H9 (cell line): Measurements from ENCODE around the gene ARF4. TPM values are rescaled to one million over a fixed set of nuclear protein-coding genes. Genes with fewer than 3 reads are reported as not detected.

Source experiments
- DNase-seq: peaks from one replicate; pipeline ENCODE4 v3.0.0-alpha.2; 2017
- H2AFZ ChIP-seq: one replicate; pipeline ENCODE4 v1.6.1; 2013; ENCODE audit warnings: mild to moderate bottlenecking, low read length, control low read depth, moderate library complexity
- H2AK5ac ChIP-seq: 2 replicates; pipeline ENCODE4 v1.6.1; 2013; ENCODE audit warnings: low read length, control low read depth, mixed read lengths; ENCODE audit not compliant: insufficient read length
- H2BK120ac ChIP-seq: one replicate; pipeline ENCODE4 v1.6.1; 2013; ENCODE audit warnings: low read depth, mild to moderate bottlenecking, low read length, control low read depth, inconsistent platforms; ENCODE audit not compliant: poor library complexity, severe bottlenecking
- H2BK12ac ChIP-seq: 2 replicates; pipeline ENCODE4 v1.6.1; 2013; ENCODE audit warnings: low read length, control low read depth, mixed read lengths, low read depth; ENCODE audit not compliant: insufficient read length
- H2BK15ac ChIP-seq: 2 replicates; pipeline ENCODE4 v1.6.1; 2013; ENCODE audit warnings: low read depth, low read length, control low read depth
- H2BK20ac ChIP-seq: one replicate; pipeline ENCODE4 v1.6.1; 2013; ENCODE audit warnings: low read depth, mild to moderate bottlenecking, low read length, control low read depth, inconsistent platforms; ENCODE audit not compliant: poor library complexity, severe bottlenecking
- H2BK5ac ChIP-seq: 2 replicates; pipeline ENCODE4 v1.6.1; 2013; ENCODE audit warnings: low read length, control low read depth, mixed read lengths; ENCODE audit not compliant: insufficient read length
- H3K14ac ChIP-seq: 2 replicates; pipeline ENCODE4 v1.6.1; 2013; ENCODE audit warnings: low read length, control low read depth; ENCODE audit not compliant: insufficient read depth
- H3K18ac ChIP-seq: 2 replicates; pipeline ENCODE4 v1.6.1; 2013; ENCODE audit warnings: low read depth, mild to moderate bottlenecking, mixed read lengths, low read length, control low read depth; ENCODE audit not compliant: insufficient read length
- H3K23ac ChIP-seq: 2 replicates; pipeline ENCODE4 v1.6.1; 2013; ENCODE audit warnings: low read length, control low read depth, mixed read lengths, low read depth; ENCODE audit not compliant: insufficient read length
- H3K23me2 ChIP-seq: 2 replicates; pipeline ENCODE4 v1.6.1; 2013; ENCODE audit warnings: low read depth, mild to moderate bottlenecking, mixed read lengths, low read length, control low read depth; ENCODE audit not compliant: insufficient read length, poor library complexity, severe bottlenecking
- H3K27ac ChIP-seq: 2 replicates; pipeline ENCODE4 v1.5.1; 2013; ENCODE audit warnings: low read length, control low read depth, mixed read lengths, low read depth; ENCODE audit not compliant: insufficient read length
- H3K27me3 ChIP-seq: 2 replicates; pipeline ENCODE4 v1.6.1; 2013; ENCODE audit warnings: low read length, control low read depth, inconsistent platforms; ENCODE audit not compliant: insufficient read depth
- H3K4ac ChIP-seq: 2 replicates; pipeline ENCODE4 v1.6.1; 2013; ENCODE audit warnings: low read depth, mild to moderate bottlenecking, control low read depth, inconsistent platforms, low read length, moderate library complexity
- H3K4me1 ChIP-seq: 2 replicates; pipeline ENCODE4 v1.6.1; 2013; ENCODE audit warnings: low read length, control low read depth, inconsistent platforms; ENCODE audit not compliant: insufficient read depth
- H3K4me2 ChIP-seq: 2 replicates; pipeline ENCODE4 v1.6.1; 2013; ENCODE audit warnings: low read length, control low read depth, mixed read lengths; ENCODE audit not compliant: insufficient read length, insufficient read depth
- H3K56ac ChIP-seq: 2 replicates; pipeline ENCODE4 v1.6.1; 2013; ENCODE audit warnings: low read depth, mild to moderate bottlenecking, mixed read lengths, low read length, control low read depth; ENCODE audit not compliant: insufficient read length
- H3K79me1 ChIP-seq: 2 replicates; pipeline ENCODE4 v1.6.1; 2013; ENCODE audit warnings: low read depth, mild to moderate bottlenecking, moderate library complexity, low read length, control low read depth, inconsistent platforms; ENCODE audit not compliant: insufficient read depth, poor library complexity, severe bottlenecking
- H3K79me2 ChIP-seq: 2 replicates; pipeline ENCODE4 v1.6.1; 2013; ENCODE audit warnings: low read length, control low read depth, inconsistent platforms; ENCODE audit not compliant: insufficient read depth
- H3K9ac ChIP-seq: 2 replicates; pipeline ENCODE4 v1.6.1; 2013; ENCODE audit warnings: low read length, control low read depth, mixed read lengths; ENCODE audit not compliant: insufficient read length; ENCODE audit errors: extremely low read depth
- H3K9me3 ChIP-seq: one replicate; pipeline ENCODE4 v1.6.1; 2013; ENCODE audit warnings: low read depth, low read length, inconsistent platforms; ENCODE audit not compliant: control insufficient read depth
- H3T11ph ChIP-seq: one replicate; pipeline ENCODE4 v1.6.1; 2013; ENCODE audit warnings: mild to moderate bottlenecking, low read length, control low read depth, inconsistent platforms
- H4K20me1 ChIP-seq: one replicate; pipeline ENCODE4 v1.6.1; 2013; ENCODE audit not compliant: control insufficient read depth, insufficient read length, insufficient read depth
- H4K5ac ChIP-seq: 2 replicates; pipeline ENCODE4 v1.6.1; 2013; ENCODE audit warnings: low read depth, mild to moderate bottlenecking, mixed read lengths, low read length, control low read depth; ENCODE audit not compliant: insufficient read length
- H4K8ac ChIP-seq: replicated peaks from 2 replicates; pipeline ENCODE4 v1.6.1; 2013; ENCODE audit warnings: low read length, control low read depth, mixed read lengths, low read depth; ENCODE audit not compliant: insufficient read length
- H4K91ac ChIP-seq: 2 replicates; pipeline ENCODE4 v1.6.1; 2013; ENCODE audit warnings: low read depth, mild to moderate bottlenecking, moderate library complexity, mixed read lengths, low read length, control low read depth; ENCODE audit not compliant: insufficient read length
- H3K27ac Mint-ChIP-seq, 3 experiments: 2 replicates in 2 of 3; 3 replicates in 1 of 3; pipeline ENCODE4 v1.8.0; 2020 to 2021; ENCODE audit warnings: mixed read lengths in 3 of 3, mild to moderate bottlenecking in 1 of 3, moderate library complexity in 1 of 3
- H3K27me3 Mint-ChIP-seq: 2 replicates; pipeline ENCODE4 v1.8.0; 2021; ENCODE audit warnings: low read depth, mild to moderate bottlenecking, moderate library complexity, mixed read lengths
- H3K36me3 Mint-ChIP-seq, 3 experiments: 2 replicates in 2 of 3; 3 replicates in 1 of 3; pipeline ENCODE4 v1.8.0; 2020 to 2021; ENCODE audit warnings: low read depth in 3 of 3, mixed read lengths in 3 of 3; ENCODE audit not compliant: insufficient read depth in 1 of 3
- H3K4me1 Mint-ChIP-seq, 2 experiments: 2 replicates each; pipeline ENCODE4 v1.8.0; 2020; ENCODE audit warnings: mixed read lengths in 2 of 2
- H3K4me3 Mint-ChIP-seq, 2 experiments: 2 replicates in 1 of 2; 3 replicates in 1 of 2; pipeline ENCODE4 v1.8.0; 2020 to 2021; ENCODE audit warnings: mild to moderate bottlenecking in 2 of 2, mixed read lengths in 2 of 2, moderate library complexity in 1 of 2
- H3K9me3 Mint-ChIP-seq, 2 experiments: 2 replicates in 1 of 2; 3 replicates in 1 of 2; pipeline ENCODE4 v1.8.0; 2020; ENCODE audit warnings: mild to moderate bottlenecking in 2 of 2, mixed read lengths in 2 of 2, moderate library complexity in 1 of 2
- CTCF ChIP-seq: fragments of 200-600 bp; sonication (generic); conservative IDR thresholded peaks from 3 replicates; pipeline ENCODE4 v1.8.0; 2021; ENCODE audit warnings: antibody characterized with exemption, mild to moderate bottlenecking
- WGBS: extraction: QIAGEN DNeasy Blood & Tissue Kit; methylation state at CpG from one replicate; pipeline ENCODE4 v1.1.7; 2013; ENCODE audit warnings: missing lambda C conversion rate, low lambda C conversion rate, mixed read lengths; ENCODE audit not compliant: insufficient read length; ENCODE audit errors: extremely low coverage; 5-methylcytosine and 5-hydroxymethylcytosine counted together
- total RNA-seq: library from RNA; stranded (reverse); gene quantifications from 2 replicates; pipeline ENCODE4 v1.2.1, GENCODE V29; 2021

ARF4 gene
- total RNA-seq, 1 experiment from 2014 or later = 160 TPM

GRCh38 chr3:57556459-57557084 lies 40.6 kb downstream of the ARF4 start:
- no peaks in the 10 kb centered on the region for H3K9me3 ChIP-seq
- no peak for DNase-seq
- no peak overlapping the region for H2BK120ac ChIP-seq
- H3K27ac Mint-ChIP-seq = peak overlapping the region in 2 of 3 experiments; percentile 77 to 100; a peak in 2 of 7 replicates
- no peak overlapping the region for H3K56ac ChIP-seq
- H3K9ac ChIP-seq = peak overlapping the region; percentile 31
- H3K79me1 ChIP-seq = no peaks in the 10 kb centered on the region
- H4K91ac ChIP-seq = no peak overlapping the region
- no peaks in the 10 kb centered on the region for H3K27me3 ChIP-seq
- H3K4me3 Mint-ChIP-seq = peak overlapping the region; percentile 88 to 89
- H3K23ac ChIP-seq = no peak overlapping the region
- H2AFZ ChIP-seq = no peak overlapping the region
- H2BK20ac ChIP-seq = no peak overlapping the region
- no peak overlapping the region for H3K18ac ChIP-seq
- peaks cover 0 to 18% (median 16%) of the 10 kb centered on the region in 3 experiments; a peak in 6 of 7 replicates for H3K36me3 Mint-ChIP-seq
- no peak overlapping the region for H4K8ac ChIP-seq
- H4K5ac ChIP-seq = no peak overlapping the region
- H3K27ac ChIP-seq = no peak overlapping the region
- no peaks in the 10 kb centered on the region for H4K20me1 ChIP-seq
- TF ChIP-seq CTCF = no peak
- no peak overlapping the region for H2BK5ac ChIP-seq
- H3K9me3 Mint-ChIP-seq = no peaks in the 10 kb centered on the region
- H3K27me3 Mint-ChIP-seq = peaks cover 9% of the 10 kb centered on the region; the same call in 1 of the 2 replicates
- no peak overlapping the region for H3K4ac ChIP-seq
- H2AK5ac ChIP-seq = no peak overlapping the region
- H3K4me2 ChIP-seq = peak overlapping the region; percentile 75
- H3K79me2 ChIP-seq = no peaks in the 10 kb centered on the region
- H2BK15ac ChIP-seq = no peak overlapping the region
- no peak overlapping the region for H2BK12ac ChIP-seq
- H3K14ac ChIP-seq = no peak overlapping the region; the same call in 1 of the 2 replicates
- H3K4me1 ChIP-seq = no peaks in the 10 kb centered on the region
- peaks cover 14 to 20% of the 10 kb centered on the region in 2 experiments for H3K4me1 Mint-ChIP-seq
- H3K23me2 ChIP-seq = peaks cover 10% of the 10 kb centered on the region
- no CpG with 5 or more reads among the region's 54 CpGs for WGBS
- no peak overlapping the region for H3T11ph ChIP-seq
